ENCODE results near the gene VSX2.

Gene VSX2

GRCh38 chr14:74238974-74239847, at the start of gene VSX2:
VSX2 (plus strand) TSS chr14:74239449; CDS start chr14:74239562, 113 bp downstream.
- no peak for DNase-seq

DNA sequence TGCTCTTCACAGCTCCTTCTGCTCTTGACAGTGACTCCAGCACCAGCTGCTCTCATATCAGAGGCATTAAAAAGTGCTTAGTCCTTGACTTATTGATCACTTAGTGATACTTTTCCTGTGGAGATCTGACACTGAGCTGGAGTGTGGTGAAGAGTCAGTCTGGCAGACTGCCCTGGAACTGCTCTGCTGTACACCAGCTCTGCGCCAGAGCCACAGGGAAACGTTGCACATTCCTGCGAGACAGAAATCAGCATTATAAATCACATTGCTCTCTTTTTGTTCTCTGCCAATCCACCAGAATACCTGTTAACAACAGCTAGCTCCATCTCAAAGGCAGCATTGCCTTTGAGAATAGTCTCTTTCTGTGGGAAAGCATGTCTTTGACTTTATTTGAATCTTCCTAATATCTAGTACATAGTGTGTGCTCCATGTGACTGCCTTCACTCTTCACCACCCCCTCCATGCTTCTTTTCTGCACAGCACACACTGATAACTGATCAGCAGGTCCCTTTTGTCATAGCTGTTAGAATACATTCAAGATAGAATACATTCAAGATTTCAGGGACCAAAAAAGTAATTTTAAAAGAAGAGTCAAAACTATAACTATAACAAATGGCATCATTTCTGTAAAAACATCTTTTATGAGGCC, 48.2 kb upstream of the VSX2 start:
- DNase-seq, result no peak

GRCh38 chr14:74194506-74195274, 44.6 kb upstream of the VSX2 start:
- DNase-seq, result no peak

DNA sequence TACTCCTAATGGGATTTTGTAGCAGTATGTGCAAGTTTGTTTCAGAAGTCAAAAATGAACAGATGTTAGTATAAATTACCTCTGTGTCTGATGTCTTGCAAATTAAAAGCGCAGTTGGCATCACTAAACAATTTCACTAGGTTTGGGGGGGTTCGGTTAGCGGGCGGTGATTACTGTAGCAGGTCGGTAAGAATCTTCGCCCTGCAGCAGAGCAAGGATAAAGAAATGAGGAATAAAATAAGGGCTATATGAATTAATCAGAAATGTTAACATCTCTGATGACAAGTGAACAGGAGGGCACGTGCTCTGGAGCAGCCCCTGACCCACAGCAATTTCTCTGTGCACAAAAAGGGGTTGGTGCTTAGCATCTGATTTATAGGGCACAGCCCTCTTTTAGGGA, 43.6 kb upstream of the VSX2 start:
- DNase-seq, result peak; percentile 69

- DNase-seq, result no peak
Observed at GRCh38 chr14:74198441-74199234, 40.6 kb upstream of the VSX2 start.

GRCh38 chr14:74202113-74202512, 37.1 kb upstream of the VSX2 start:
- DNase-seq, result no peak

GRCh38 chr14:74203639-74204038, 35.6 kb upstream of the VSX2 start:
- DNase-seq, result no peak

DNA sequence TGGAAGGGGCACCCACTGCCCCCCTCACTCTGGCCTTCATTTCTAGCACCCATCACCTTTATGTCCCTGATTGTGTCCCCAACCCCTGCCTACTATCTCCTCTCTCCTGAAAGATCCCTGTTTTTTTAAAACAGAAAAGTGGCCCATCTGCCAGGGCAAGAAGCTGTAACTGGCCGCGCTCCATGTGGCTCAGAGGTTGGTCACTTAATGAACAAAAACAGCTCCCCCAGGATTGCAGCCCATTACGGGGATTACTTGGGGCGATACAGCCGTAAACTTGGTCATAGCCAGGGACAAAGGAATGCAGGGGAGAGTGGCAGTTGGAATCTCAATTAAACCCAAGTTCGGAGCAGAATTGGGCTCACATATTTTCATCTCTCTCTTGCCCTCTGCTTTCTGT, 34.8 kb upstream of the VSX2 start:
- DNase-seq, result no peak

- no peak for DNase-seq
Observed at GRCh38 chr14:74205882-74206281, 33.4 kb upstream of the VSX2 start.

- DNase-seq, result peak; percentile 57
Observed at GRCh38 chr14:74207943-74208342, 31.3 kb upstream of the VSX2 start.

DNA sequence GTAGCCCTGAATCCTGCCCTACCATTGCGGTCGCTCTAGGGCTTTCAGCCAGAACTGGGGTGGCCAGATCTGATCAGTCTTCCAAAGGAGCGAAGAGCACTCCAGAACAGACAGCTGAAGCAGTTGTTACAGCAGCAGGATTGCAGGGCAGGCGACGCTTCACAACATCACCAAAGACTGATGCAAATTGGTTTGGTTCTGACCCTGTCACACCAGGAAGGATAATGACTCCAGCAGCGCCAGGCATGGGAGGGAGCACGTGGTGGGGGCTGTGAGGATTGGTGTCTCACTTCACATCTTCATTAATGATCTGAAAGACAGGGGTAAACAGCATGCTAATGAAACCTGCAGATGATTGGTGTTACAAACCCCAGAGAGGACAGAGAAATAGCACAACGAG, 30.6 kb upstream of the VSX2 start:
- no peak for DNase-seq

DNA sequence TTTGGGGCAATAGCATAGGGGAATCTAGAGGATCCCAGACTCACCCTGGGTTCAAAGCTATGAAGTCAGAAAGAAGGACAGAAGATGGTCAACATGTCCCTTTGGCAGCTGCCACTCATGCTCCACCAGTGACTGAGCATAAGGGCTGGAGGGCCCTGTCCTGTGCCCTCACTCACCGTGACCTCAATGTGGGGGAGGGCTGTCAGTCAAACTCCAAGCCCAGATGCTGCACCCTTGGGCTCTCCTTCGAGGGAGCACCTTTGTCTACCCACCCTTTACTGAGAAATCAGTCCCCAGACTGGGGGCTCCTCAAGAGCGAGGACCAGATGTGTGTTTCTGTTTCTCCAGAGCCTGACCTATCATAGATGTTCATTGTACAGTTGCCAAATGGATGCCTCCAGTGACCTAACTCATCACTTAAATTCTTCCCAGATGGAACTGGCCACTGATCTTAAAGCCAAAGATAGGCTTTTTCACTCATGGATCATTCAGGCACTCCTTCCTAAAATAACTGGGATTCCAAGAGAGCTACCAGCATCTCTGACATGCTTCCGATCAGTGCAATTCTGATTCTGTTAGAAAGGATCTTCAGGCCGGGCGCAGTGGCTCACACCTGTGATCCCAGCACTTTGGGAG, 27.2 kb upstream of the VSX2 start:
- DNase-seq, result no peak

DNA sequence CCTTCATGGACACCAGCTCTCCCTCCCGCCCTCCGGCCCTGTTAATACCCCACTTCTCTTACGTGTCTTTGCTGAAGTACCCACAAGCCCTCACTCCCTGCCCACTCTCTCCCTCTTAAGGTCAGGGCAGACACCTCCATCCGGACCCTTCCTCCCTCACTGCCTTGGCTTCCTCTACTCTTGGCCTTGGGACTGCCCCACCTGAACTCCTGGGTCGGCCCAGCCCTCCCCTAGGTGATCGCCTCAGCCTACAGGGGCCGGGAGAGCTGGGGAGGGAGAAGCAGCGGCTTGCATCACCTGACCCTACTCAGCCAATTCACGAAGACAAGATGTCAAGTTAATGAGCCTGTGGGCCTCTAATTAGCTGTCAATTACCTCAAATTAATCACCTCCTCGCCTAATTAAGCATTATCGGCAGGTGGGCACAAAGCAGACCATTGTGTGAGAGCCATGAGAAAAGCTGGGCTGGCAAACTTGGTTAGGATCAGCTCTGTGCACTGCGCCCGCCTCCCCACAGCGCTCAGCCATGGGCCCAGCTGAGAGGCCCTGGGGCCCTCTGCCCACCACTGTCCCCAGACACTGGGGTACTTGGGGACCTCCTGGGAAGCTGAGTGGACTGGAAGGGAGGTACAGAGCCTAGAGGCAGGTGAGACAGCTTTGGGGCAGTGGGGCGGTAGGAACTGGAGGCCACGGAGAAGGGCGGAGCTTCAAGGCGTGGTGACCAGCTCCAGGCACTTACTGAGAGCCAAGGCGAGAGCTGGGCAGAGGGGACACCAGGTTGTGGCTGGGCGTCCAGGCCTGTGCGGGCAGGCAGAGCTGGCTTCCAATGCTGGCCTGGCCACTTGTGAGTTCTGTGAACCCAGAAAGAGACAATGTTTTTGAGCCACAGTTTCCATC, 25.1 kb upstream of the VSX2 start:
- no peak for DNase-seq

- DNase-seq, result no peak
Observed at GRCh38 chr14:74216671-74217070, 22.6 kb upstream of the VSX2 start.

- DNase-seq, result peak; percentile 80
Observed at GRCh38 chr14:74217672-74218448, 21.4 kb upstream of the VSX2 start.

DNA sequence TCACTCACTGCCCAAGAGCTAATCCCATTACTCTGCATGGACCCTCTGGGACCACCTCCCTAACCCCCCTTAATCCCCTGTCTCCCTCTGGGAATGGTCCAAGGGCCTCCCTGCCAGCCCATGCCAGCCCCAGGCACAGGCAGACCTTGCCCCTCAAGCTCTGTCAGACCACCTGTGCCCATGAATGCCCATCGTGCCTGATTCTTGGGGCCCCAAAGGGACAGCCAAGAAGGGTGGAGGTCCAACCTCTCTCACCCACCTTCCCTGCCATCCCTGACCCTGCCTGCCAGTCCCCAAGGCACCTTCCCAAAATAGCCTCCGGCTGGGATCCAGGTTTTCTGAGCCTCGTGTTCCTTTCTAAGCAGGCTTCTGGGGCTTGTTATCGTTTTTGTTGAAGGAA, 20.8 kb upstream of the VSX2 start:
- no peak for DNase-seq

DNA sequence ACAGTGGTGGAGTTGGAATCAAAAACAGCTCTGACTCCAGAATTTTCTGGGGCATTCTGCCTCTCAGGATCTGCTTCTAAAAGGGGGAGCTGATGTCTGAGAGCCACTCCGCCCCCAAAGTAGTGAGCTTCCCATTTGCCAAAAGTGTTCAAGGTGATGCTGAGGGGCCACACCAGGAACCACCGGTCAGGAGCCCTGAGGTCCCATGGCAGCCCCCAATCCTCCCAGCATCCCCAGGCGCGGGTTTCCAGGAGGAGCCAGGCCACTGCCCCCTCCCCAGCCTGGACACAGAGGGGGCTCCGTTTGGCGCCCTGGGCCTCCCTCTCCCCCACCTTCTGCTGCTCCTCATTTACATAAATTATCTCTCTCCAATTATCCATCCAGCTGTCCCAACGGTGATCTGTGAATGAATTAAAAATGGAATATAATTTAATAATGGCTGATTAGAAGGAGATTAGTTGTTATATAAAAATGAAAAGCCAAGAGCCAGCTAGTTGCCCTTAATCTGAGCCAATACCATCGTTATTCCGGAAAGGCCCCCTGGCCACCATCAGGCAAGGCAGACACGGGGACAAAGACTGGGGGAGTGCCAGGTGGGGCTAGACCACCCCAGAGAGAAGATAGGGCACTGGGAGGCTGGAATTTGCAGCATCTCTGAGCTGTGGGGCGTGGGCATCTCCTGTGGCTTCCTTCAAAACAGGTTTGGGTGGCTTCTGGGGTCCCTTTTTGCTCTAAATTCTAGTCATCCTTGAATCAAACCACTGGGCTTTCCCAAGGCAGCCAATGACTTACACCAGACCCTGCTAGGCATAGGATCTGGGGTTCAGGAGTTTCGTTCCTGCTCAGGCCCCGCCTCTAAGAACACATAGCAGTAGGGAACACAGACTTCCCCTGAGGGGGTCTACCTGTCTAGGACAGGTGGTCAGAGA, 19.7 kb upstream of the VSX2 start:
- no peak for DNase-seq

DNA sequence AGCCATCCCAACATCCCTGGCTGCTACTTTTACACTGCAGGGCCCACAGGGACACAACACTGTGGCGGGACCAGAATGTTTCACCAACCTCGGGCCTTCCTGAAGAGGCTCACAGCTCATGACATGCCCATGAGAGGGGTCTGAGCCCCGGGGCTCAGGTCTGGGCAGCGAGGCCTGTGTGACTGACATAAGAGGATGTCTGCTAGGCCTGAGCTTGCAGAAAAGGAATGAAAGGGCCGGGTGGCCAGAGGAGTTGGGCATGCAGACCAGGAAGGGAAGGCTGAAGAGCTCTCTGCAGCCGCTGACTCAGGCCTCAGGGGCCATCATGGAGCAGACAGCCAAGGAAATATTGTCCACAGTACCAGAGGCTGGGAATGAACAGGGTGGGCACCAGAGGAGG, 18.3 kb upstream of the VSX2 start:
- DNase-seq, result no peak

GRCh38 chr14:74221741-74222140, 17.5 kb upstream of the VSX2 start:
- no peak for DNase-seq
